Right renal cortex interstitium (tissue), 3 donors: ENCODE results near the gene OSBP2. TPM values are rescaled to one million over a fixed set of nuclear protein-coding genes. Genes with fewer than 3 reads are reported as not detected.

ENCODE experiments used
- DNase-seq, 3 donors: peaks; one replicate each; pipeline ENCODE4 v3.0.0-alpha.2; 2013; ENCODE audit warnings: low read depth in 3 of 3, low spot score in 2 of 3
- polyA plus RNA-seq, 3 donors: library from polyadenylated mRNA; unstranded; fragments of 120-200 nt; gene quantifications; one replicate each; pipeline ENCODE4 v1.2.1, GENCODE V29; 2013; ENCODE audit not compliant: insufficient read length in 3 of 3

The OSBP2 gene
- polyA plus RNA-seq, 3 donors, result 4.8 to 5.4 (median 5.3) TPM

DNA sequence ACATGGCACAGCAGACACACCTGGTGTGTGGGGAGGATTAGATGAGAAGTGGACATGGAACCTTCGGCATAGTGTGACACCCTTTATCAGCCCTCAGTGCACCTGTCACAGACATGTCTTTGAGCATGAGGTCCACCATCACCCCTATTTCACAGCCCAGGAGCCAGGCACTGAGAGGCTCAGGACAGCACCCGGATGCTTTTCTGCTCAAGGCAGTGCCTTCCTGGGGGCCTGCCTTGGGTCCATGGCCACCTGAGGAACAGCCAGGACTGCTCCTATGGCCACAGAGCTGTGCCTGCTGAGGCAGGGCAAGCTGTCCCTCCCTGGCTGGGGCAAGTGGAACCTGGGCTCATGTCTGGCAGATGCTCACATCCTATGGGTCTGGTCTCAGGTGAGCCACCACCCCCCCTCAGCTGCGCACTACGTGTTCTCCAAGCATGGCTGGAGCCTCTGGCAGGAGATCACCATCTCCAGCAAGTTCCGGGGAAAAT lies 198.1 kb downstream of the OSBP2 start:
- DNase-seq, result no peak

DNA sequence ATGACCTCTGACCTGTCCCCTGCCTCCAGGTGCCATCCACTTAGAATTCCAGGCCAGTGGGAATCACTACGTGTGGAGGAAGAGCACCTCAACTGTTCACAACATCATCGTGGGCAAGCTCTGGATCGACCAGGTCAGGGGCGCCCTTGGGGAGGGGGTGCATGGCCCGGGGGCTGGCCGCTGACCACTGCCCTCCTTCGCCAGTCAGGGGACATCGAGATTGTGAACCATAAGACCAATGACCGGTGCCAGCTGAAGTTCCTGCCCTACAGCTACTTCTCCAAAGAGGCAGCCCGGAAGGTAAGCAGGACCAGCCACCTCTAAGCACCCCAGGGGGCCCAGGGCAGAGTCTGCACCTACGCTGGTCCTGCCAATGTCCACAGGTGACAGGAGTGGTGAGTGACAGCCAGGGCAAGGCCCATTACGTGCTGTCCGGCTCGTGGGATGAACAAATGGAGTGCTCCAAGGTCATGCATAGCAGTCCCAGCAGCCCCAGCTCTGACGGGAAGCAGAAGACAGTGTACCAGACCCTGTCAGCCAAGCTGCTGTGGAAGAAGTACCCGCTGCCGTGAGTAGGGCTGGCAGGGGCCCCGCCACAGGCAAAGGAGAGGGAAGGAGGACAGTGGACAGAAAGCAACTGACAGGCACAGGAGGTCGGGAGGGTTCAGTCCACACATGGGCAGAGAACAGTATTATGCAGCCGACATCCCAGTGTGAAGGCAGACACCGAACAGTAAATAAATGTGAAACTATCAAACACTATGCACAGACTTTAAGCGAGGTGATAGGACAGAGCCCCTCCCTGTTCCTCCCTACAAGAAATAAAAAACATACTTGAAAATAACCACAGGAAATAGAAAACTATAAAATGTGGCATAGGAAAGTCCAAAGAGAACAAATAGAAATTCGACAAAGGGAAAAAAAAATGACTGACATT lies 199.0 kb downstream of the OSBP2 start:
- no peak for DNase-seq

DNA sequence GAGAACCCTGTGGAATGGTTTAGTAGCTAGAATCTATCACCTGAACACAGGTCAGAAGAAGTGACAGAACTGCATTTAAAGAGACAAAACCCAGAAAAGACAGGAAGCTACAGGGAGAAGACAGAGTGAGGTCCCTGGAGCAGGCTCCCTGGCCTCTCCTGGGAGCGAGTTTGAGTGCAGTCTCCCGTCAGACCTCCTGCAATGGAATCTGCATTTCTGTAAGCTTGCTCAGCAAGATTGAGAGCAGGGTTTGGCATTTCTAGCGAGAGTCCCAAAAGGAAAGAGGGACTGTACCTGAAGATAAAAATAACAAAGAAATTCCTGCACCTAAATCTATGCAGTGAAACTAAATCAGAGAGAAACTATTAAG lies 199.7 kb downstream of the OSBP2 start:
- DNase-seq, result no peak

DNA sequence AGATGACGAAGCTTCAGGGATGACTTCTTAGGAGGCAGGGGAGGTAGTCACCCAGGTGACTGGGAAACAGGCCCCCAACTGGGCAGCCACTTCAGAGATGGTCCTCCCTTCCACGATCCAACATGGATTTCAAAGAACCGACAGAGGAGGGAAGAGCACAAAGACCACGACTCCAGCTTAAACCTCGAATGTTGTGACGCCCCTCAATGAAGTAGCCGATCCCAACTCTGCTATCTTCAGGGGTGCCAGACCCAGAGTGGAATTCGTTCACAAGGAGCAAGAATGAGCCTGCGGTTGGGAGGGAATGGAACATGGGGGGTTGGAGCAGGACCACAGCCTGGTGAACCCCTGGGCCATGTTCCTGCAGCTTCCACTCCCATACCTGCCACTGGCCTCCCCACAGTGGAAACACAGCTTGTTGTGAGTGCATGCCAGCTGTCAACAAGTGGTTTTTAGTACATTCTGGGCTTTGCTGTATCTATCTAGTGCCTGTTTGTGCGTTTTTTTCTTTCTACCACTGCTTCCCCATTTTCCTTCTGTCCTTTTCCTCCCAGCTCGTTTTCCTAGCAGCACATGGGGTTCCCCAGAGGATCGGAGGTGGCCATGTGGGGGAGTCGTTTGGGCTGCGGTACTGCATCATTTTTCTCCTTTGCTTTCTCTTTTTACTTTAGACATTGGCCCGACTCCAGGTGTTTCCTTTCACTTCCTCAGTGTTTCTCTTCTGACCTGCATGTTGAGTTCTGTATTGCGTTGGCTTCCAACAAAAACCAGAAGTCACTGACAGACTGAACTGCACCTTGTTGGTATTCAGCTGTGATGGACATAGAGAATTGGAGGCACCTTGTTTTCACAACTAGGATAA lies 208.1 kb downstream of the OSBP2 start:
- DNase-seq, result no peak

DNA sequence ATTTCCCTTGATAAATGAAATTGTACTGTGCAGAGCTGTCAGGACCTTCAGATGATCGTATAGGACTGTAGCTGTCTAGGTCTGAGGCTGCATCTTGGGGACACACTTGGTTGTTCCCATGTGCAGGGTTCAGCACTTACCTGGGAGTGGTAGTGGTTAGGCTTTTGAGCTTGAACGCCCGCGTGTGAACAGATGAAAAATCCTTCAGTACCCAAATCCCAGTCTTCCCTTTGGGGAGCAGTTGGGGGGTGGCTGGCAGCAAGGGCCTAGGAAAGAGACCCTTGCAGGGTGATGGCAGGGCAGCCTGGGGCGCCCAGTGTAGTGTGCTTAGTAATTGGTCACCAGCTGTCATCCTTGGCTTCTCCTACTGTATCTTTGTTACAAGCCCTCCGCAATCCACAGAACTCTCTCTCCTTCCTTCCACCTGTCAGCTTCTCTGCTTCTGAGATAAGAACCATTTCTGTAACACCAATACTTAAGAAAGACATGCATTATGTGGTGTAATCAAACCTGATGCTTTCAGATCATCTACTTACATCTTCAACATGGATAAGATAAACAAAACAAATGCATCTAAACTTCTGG lies 209.3 kb downstream of the OSBP2 start:
- no peak for DNase-seq

DNA sequence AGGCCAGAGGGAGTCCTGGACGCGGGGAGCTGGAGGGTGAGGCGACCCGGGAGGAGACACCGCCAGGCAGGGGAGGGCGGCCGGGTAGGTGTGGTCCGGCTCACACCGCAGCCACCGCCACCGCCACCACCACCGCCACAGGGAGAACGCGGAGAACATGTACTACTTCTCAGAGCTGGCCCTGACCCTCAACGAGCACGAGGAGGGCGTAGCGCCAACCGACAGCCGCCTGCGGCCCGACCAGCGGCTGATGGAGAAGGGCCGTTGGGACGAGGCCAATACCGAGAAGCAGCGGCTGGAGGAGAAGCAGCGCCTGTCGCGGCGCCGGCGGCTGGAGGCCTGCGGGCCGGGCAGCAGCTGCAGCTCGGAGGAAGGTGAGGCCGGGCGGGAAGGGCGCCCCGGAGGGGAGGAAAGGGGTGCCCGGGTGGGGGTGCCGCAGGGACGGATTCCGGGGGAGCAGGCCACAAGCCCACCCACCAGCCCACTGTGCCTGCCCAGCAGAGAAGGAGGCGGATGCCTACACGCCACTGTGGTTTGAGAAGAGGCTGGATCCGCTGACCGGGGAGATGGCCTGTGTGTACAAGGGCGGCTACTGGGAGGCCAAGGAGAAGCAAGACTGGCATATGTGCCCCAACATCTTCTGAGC lies 211.1 kb downstream of the OSBP2 start:
- DNase-seq, result no peak

DNA sequence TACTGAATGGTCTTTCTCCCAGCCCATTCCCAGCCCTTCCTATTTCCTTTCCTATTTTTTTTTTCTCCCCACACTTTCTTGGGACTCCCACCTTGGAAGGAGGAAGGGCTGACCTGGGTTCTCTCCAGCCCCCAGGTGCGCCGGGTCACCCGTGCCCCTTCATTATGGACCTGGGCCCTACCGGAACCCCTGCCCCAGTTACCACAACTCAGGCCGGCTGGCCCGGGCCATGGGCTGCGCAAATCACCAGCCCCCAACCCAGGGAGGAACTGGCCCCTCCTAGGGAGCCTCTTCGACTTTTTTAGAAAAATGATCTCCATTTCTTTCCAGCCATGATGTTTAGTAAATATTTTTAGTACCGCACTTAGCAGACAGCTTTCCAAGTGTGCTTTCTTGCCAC lies 211.7 kb downstream of the OSBP2 start:
- DNase-seq, result no peak

DNA sequence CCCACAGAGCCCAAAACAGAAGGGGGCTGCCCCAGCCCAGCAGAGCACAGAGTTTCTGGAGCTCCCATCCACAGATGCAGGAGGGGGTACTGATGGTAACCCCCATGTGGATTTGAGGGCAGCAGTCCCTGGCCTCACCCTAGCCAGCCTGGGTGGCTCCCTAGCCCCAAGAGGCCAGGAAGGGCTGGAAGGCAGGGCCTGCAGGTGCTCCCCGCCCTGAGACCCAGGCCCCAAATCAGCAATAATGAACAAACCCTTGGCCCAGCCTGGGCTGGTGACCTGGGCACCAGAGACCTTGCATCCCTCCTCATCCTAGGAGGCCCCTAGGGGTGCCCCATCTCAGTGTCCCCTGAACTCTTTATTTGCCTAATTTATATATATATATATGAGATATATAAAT lies 212.3 kb downstream of the OSBP2 start:
- no peak for DNase-seq

DNA sequence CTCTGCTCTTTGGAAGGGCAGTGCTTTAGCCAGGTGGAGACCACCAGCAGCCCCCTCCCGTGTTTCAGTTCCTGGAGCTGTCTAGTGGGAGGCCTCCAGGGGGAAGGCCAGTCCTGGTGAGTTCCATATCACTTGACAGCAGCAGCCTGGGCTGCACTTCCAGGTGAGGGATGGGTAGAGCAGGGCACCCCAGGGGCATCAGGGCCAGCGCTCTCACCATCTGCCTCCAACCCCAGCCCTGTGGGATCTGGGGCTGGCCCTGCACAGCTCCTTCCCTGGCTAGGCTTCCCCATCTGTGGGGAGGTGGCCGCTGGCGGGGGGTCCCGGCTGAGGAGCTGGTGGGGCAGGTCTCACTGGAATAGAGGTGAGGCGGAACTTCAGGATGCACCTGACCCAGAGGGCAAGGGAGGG lies 213.4 kb downstream of the OSBP2 start:
- DNase-seq, result no peak

DNA sequence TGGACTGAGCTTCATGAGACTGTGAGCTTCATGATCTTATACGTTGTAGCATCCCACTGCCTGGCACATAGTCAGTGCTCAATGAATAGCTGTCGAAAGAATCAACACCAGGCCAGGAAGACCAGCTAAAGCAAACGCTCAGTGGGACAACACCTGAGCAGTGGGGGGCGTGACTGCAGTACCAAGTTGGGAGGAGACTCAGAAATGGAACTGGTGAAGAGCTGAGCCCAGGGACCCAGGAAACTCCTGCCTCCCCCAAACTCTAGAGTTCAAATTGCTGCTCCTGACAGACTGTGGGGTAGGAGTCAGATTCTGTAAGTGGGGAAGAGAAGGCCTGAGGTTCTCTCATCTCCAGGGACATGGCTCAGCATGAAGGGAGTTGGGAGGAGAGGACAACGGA lies 214.6 kb downstream of the OSBP2 start:
- no peak for DNase-seq

DNA sequence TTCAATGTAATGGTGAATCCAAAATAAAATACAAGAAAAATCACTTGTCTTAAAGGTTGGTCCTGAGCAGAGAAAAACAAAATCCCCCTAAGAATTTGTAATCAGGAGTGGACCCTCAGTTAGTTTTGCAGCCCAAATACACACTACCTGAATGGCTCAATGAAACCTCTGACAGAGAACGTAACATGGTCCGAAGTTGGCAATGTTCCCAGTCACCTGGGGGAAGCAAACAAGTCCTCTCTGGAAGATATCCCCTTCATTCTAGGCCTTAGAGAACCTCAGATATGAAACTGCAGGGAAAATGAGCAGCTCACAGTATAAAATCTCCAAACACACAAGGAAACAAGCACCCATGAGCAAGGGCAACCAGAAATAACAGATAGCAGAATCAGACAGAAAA lies 215.7 kb downstream of the OSBP2 start:
- no peak for DNase-seq

DNA sequence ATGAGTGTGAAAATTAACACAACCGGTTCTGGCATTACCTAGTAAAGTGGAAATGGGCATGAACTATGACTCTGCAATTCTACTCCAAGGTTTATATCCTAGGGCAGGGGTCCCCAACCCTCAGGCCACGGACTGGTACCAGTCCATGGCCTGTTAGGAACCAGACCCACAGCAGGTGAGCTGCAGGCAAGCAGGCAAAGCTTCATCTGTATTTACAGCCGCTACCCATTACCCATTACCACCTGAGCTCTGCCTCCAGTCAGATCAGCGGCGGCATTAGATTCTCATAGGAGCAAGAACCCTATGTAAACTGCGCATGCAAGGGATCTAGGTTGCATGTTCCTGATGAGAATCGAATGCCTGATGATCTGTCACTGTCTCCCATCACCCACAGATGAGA lies 224.1 kb downstream of the OSBP2 start:
- no peak for DNase-seq

DNA sequence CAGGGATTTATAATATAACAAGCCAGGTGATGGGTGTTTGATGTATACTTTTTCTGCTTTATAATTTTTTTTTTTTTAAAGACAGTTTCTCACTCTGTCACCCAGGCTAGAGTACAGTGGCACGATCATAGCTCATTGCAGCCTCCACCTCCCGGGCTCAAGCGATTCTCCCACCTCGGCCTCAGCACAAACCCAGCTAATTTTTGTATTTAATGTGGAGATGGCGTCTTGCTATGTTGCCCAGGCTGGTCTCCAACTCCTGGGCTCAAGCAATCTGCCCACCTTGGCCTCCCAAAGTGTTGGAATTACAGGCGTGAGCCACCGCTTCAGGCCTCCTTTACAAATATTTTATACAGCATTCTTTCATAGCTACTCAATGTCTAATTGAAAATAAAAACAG lies 225.3 kb downstream of the OSBP2 start:
- DNase-seq, result no peak

DNA sequence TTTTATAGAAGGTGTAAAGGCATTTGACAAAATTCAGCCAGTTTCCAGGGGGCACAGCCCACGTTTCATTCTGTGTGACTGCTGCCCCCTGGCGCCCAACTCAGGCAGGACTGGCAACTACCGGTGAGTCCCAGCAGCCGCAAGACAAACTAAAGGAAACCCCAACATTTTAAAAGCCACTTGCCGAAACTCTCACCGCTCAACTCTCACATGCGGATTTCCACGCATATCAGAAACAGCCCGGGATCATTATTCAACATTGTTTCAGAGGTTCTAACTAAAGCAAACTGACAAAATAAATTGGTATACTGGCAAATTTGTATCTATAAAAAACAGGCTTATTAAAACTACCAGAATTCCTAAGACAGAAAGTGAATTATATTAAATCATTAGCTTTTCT lies 225.7 kb downstream of the OSBP2 start:
- DNase-seq, result peak in 2 of 3 donors; percentile 29 to 38

DNA sequence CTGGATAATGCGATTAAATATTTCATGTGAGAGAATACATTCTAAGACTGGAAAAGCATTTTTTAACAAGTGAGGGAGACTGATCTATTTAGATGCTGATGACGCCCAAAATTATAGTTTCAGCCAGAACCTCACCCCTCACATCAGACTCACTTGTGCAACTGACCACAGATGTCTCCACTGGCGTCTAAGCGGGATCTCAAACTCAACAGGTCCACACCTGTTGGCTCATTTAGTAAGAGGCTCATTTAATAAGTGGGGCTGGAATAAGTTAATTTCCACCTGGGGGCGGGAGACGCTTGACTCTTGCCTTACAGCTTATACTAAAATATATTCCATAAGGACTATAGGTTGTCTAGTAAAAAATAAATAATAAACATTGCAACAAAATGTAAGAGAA lies 226.4 kb downstream of the OSBP2 start:
- DNase-seq, result no peak

DNA sequence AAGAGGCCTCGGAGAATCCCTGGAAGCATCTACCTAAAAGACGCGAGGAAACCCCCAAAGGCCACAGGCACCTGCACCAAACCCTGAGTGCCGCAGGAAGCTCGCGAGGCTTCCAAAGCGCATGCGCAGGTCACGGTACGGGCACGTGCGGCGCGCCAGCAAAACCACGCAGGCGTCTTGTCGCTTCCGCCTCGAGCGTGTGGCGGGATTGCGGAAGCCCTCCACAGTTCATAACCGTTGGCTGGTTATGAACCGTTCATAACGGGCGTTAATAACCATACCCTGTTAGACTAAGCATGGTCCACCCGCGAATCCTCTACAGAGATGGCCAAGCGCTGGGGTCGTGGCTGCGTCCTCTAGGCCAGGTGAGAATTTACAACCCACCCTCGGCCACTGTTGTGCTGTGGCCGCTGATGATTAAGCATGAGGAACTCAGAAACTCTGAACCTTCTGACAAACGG lies 227.5 kb downstream of the OSBP2 start:
- peak in 1 of 3 donors; percentile 19 for DNase-seq

DNA sequence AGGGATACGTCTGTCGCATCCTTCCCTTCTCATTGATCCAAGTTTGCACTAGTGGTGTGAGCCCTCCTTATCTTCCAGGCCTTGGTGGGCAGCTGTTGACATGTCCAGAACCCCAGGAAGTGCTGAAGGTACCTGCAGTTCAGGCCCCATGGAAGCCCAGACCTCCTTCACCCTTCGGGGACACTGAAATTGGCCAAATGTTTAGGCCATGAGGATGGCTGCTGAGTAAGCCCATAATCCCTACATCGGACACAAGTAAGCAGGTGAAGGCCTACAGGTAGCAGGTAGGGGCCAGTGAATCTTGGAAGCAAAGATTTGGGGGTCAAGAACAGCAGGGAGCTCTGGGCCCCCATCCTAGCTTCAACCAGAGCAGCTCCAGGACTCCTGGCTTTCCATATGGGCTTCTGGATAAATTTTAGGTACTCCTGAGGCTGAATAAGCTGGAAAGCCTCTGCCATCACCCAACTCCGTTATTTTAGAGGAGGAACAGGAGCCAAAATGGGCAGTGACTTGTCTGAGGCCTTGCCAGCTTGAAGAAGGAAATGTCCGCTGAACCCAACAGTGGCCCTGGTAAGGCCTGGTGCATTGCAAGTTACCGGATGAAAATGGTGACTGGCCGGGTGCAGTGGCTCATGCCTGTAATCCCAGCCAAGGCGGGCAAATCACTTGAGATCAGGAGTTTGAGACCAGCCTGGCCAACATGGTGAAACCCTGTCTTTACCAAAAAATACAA lies 228.7 kb downstream of the OSBP2 start:
- no peak for DNase-seq

DNA sequence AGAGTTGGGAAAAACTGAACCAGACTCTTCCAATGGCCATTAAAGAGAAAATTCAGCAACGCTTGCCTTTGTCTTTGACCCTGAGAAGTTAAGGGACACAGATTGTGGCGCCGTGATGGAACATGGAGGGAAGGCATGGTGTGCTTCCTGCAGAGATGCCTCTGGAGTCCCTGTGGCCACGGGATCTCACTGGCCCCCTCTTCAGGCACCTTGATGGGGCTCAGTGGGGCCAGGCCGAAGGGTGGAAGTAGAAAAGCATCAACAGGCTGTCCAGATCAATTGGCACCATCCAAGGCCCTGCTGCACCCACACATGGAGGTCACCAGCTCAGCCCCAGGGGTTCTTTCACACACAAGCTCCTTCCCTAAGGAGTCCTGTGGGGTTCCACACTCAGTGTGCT lies 231.0 kb downstream of the OSBP2 start:
- DNase-seq, result no peak

DNA sequence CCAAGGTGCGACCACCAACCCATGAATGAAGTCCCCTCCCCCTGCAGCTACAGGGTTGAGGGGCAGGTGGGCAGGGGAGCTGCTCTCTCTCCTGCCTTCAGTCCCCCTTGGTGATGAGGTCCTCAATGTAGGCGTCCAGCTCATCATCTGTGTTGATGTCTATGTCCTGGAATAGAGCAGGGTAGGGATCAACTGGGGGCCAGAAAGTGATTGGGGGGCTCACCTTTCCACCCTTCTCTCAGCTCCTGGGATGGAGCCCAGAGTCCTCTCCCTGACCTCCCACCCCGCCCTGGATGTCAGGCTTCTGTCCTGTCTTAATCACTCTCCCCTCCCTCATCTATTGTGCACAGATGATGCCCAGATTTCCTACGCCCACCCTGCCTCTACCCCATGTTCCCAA lies 232.0 kb downstream of the OSBP2 start:
- no peak for DNase-seq

DNA sequence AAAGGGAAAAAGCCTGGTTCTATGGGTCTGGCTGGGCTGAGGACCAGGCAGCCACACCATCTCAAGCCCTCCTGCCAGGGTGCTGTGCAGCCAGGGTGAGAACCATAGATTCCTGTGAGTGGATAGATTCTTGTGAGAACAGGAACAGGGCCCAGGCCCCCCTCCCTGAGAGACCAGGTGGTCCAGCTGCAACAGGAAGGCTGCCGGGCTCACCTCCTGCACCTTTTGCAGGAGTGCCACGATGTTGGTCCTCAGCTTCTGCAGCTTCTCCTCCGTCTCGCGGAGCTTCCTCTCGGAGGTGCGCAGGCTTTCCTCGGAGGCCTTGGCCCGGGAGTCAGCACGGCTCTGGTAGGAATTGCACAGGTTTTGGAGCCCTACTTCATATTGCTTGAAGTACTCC lies 233.1 kb downstream of the OSBP2 start:
- DNase-seq, result no peak
